GM12873 (cell line): ENCODE results near the gene CHST3.

ENCODE experiments used
- CTCF ChIP-seq: IDR thresholded peaks from 2 replicates; pipeline ENCODE4 v1.5.1; 2012; ENCODE audit warnings: low read depth, mild to moderate bottlenecking, moderate library complexity, low read length, control low read depth; ENCODE audit not compliant: insufficient read depth; ENCODE audit errors: missing control alignments

The CHST3 gene

DNA sequence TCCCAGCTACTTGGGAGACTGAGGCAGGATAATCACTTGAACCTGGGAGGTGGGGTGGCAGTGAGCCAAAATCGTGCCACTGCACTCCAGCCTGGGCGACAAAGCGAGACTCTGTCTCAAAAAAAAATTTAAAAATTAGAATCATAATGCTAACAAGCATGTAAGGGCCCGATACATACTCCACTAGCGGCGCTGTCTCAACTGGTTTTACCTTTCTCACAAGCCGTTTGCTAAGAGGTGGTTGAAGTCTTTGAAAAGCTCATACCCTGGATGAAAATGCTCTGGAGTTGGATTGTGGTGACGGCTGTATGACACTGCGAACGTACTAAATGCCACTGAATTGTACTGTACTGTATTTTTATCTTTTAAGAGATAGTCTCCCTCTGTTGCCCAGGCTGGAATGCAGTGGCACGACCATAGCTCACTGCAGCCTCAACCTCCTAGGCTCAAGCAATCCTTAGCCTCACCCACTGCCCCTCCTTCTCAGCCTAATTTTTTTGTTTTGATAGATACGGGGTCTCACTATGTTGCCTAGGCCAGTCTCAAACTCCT lies 94.2 kb downstream of the CHST3 start:
- TF ChIP-seq CTCF: no peak

DNA sequence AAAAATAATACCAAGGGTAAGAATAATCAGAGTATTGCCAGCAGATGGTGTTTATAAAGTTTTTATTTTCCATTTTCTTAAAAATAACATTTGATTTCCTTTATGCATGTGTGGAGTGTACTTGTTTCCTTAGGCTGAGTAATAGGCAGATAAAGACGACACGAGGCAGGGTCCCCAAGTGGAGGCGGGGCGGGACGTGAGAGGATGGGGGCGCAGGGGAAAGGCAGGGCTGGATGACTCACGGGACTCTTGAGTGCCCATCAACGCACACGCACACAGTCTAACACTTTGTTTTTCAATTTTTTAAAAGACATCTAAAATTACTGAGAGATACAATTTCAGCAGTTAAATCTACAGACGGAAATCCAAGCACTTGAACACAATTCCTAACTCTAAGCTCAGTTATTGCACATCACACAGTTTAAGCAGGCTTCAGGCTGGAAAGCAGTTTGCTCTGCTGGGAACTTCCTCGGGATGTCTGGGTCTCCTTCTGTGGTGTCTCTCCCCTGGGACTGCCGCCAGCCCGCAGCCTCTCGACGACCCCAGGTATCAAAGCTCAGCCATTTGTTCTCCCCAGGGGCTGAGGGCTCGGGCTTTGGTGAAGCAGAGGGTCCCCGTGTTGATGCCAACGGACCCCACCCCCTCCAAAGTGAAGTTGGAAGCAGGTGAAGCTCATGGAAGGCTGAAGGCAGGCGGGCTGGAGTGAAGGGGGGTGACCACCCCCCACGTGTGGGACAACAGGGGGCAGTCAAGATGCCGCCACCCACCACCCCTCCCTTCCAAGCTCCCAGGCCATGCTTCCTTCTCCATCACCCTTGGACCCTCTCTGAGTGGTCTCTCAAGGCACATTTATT lies 95.0 kb downstream of the CHST3 start:
- TF ChIP-seq CTCF: no peak

DNA sequence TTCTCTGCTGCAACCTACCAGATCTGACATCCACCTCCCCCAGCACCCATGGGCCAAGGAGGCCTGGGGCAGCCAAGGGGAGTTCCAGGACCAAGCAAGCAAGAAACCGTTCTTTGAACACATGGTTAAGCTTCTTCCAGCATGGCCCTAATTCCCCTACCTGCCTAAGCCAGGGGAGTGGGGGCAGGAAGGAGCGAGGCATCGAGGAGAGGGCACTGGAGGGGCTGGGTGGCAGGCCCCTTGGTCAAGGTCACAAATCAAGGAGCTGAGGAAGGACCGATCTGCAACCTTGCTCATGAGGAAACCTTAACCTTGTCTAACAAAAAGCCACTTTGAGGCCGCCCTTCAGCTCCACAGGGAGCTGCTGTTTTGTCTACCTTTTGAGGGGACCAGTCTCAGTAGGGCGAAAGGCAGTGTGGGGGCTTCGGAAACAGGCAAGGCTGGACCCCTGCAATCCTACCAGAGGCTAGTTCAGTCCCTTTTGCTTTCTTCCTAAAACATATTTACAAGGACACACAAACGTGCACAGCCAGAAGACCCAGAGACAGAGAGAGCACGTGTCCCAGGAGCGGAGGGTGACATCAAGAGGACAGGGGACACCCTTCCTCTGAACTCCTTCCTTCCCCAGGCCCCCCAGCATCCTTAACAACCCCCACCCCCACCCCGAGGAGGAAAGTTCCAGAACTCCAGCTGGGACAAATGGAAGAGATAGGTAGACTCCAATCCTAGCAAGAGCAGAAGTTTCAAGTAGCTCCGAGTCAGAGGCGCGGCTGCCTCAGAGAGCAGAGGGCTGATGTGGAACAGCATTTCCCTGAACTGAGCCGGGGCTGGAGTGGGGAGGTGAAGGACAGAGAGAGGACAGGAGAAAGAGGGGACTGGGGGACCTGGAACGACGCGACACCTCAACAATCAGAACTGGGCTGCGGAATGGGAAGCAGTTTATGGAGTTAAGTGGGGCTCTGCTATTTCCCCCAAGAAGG lies 95.9 kb downstream of the CHST3 start:
- no peak for TF ChIP-seq CTCF

GRCh38 chr10:72061491-72061890 lies 97.3 kb downstream of the CHST3 start:
- peak; percentile 42 for TF ChIP-seq CTCF

DNA sequence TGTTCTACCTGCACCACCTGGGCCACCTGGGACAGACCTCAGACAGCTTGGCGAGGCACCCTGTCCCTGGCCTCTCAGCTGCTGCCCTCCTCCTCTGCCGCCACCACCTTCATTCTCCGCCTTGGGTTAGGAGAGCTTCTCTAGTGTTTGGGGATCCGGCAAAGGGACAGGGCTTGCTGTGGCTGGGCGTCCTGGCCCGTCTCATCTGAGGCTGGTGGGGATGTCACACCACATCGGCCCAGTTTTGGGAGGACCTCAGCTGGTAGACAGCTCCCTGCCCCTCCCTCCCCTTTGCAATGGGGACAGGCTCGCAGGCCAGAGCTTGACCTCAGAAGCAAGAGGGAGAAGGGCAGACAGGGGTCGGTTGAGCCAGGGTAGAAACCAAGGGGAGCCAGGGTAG lies 97.7 kb downstream of the CHST3 start:
- no peak for TF ChIP-seq CTCF

DNA sequence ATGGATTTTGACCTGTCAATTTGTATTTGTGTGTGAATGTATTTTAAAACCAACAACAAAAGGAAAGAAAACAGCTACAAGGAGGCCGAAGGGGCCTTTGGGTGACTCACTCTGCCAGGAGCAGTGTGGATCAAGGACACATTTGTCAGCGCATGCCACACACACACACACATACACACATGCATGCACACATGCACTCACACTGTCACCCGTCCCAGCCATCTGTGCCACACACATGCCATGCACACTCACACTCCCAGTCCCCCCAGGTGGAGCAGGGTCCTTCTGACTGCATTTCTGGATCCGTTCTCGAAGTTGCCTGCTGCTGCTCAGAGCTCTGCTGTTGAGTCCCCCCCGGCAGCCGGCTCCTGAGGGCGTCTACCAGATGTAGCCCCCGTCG lies 98.2 kb downstream of the CHST3 start:
- TF ChIP-seq CTCF: no peak
